PC-3 (cell line): ENCODE results near the gene DUS3L.

ENCODE experiments used
- CTCF ChIP-seq: fragments of 300-600 bp; sonication (generic); conservative IDR thresholded peaks from 2 replicates; pipeline ENCODE4 v1.5.1; 2017; ENCODE audit warnings: antibody characterized with exemption, low read depth, mild to moderate bottlenecking, low read length
- EZH2 ChIP-seq: fragments of 300-600 bp; sonication (generic); IDR thresholded peaks from one replicate; pipeline ENCODE4 v1.6.1; 2017; ENCODE audit warnings: antibody characterized with exemption, mild to moderate bottlenecking, low read length; ENCODE audit not compliant: unreplicated experiment

GRCh38 chr19:5799247-5800241 lies 8.6 kb upstream of the DUS3L start:
- no peak for TF ChIP-seq CTCF
- no peak for TF ChIP-seq EZH2
